ENCODE measurements around the gene SLC26A11. TPM values are rescaled to one million over a fixed set of nuclear protein-coding genes. Genes with fewer than 3 reads are reported as not detected.

The SLC26A11 gene
- total RNA-seq, 4 donors from 2014 or later = 11.3 to 13.8 (median 12.7) TPM

DNA sequence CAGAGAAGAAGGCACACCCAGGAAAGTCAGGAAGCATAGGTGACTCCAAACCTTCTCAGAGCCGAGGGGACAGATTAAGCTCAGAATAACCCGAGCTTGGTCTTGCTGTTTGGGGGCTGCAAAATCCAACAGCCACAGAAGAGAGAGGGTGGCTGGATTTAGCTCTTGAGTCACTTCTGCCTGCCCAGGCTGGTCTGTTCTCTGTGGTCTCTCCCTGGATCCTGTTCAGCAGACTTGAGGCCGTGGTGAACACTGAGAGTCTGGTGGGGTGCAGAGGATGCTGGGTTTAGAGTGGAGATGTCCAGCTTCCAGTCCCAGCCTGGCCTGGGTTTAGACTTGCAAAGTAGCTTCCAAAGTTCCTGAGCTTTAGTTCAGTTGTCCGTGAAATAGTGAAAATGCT, 8.8 kb downstream of the SLC26A11 start:
- TF ChIP-seq EP300 (IDR thresholded peaks at IDR 0.05) (no peak), POLR2AphosphoS5 (IDR thresholded peaks at IDR 0.05) (no peak), POLR2A (IDR thresholded peaks at IDR 0.05; ENCODE audit: low read depth) (no peak)
- TF ChIP-seq, protein P1, sequence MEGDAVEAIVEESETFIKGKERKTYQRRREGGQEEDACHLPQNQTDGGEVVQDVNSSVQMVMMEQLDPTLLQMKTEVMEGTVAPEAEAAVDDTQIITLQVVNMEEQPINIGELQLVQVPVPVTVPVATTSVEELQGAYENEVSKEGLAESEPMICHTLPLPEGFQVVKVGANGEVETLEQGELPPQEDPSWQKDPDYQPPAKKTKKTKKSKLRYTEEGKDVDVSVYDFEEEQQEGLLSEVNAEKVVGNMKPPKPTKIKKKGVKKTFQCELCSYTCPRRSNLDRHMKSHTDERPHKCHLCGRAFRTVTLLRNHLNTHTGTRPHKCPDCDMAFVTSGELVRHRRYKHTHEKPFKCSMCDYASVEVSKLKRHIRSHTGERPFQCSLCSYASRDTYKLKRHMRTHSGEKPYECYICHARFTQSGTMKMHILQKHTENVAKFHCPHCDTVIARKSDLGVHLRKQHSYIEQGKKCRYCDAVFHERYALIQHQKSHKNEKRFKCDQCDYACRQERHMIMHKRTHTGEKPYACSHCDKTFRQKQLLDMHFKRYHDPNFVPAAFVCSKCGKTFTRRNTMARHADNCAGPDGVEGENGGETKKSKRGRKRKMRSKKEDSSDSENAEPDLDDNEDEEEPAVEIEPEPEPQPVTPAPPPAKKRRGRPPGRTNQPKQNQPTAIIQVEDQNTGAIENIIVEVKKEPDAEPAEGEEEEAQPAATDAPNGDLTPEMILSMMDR (IDR thresholded peaks at IDR 0.05) = no peak
- Histone ChIP-seq H3K27ac (replicated peaks in 1 of 4) (no peak overlapping the region), H3K27me3 (no peaks in the 10 kb centered on the region), H3K4me1 (no peaks in the 10 kb centered on the region), H3K36me3 (peaks cover 18 to 92% (median 43%) of the 10 kb centered on the region in 4 donors), H3K4me3 (no peak overlapping the region), H3K9me3 (peaks cover 0 to 20% (median 16%) of the 10 kb centered on the region in 4 donors)
- DNase-seq (ENCODE audit: extremely low spot score) = no peak
- intact Hi-C loops (cut with DNase I) = no loop called here
- 90% methylated on average over 4 of the region's 4 CpGs for WGBS

DNA sequence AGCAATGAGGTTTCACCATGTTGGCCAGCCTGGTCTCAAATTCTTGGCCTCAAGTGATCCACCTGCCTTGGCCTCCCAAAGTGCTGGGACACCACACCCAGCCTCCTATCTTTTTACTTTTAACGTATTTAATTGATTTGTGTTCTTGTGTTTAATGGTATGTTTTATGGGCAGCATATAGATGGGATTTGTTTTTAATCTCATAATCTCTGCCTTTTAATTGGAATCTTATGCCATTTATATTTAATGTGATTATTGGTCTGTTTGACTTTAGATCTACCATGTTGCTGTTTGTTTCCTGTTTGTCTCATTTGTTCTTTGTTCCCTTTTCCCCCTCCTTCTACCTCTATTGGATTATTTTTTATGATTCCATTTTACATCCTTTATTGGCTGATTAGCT, 12.2 kb downstream of the SLC26A11 start:
- WGBS = 100% methylated on average over 1 of the region's 1 CpG
- Histone ChIP-seq H3K4me1 (no peaks in the 10 kb centered on the region), H3K27me3 (no peaks in the 10 kb centered on the region), H3K4me3 (no peak overlapping the region), H3K27ac (replicated peaks in 1 of 4) (no peak overlapping the region), H3K36me3 (peaks cover 17 to 99% (median 61%) of the 10 kb centered on the region in 4 donors), H3K9me3 (peaks cover 0 to 20% (median 16%) of the 10 kb centered on the region in 4 donors)
- no peak for DNase-seq (ENCODE audit: extremely low spot score)
- TF ChIP-seq POLR2A (IDR thresholded peaks at IDR 0.05; ENCODE audit: low read depth) (no peak), EP300 (IDR thresholded peaks at IDR 0.05) (no peak)
- TF ChIP-seq, protein P1 (IDR thresholded peaks at IDR 0.05) = no peak
- intact Hi-C loops (cut with DNase I) = no loop called here

DNA sequence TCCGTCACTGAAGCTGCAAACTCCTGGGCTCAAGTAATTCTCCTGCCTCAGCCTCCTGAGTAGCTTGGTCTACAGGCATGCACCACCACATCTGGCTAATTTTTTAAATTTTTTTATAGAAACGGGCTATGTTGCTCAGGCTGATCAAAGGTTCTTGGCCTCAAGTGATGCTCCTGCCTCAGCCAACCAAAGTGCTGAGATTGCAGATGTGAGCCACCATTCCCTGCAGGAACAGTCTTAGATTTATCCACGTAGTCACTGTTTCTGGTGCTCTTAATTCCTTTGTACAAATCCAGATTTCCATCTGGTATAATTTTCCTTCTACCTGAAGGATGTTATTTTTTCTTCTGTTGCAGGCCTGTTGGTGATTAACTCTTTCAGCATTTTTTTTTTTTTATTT, 13.0 kb downstream of the SLC26A11 start:
- no peaks in the 10 kb centered on the region for H3K27me3 ChIP-seq
- no peak for DNase-seq (ENCODE audit: extremely low spot score)
- peaks cover 24 to 99% (median 62%) of the 10 kb centered on the region in 4 donors for H3K36me3 ChIP-seq
- no peak for TF ChIP-seq EP300 (IDR thresholded peaks at IDR 0.05)
- peaks cover 0 to 20% (median 16%) of the 10 kb centered on the region in 4 donors for H3K9me3 ChIP-seq
- H3K4me3 ChIP-seq = no peak overlapping the region
- H3K4me1 ChIP-seq = no peaks in the 10 kb centered on the region
- intact Hi-C loops (cut with DNase I) = no loop called here
- no peak overlapping the region for H3K27ac ChIP-seq (replicated peaks in 1 of 4)
- WGBS = 97% methylated on average over 3 of the region's 3 CpGs

DNA sequence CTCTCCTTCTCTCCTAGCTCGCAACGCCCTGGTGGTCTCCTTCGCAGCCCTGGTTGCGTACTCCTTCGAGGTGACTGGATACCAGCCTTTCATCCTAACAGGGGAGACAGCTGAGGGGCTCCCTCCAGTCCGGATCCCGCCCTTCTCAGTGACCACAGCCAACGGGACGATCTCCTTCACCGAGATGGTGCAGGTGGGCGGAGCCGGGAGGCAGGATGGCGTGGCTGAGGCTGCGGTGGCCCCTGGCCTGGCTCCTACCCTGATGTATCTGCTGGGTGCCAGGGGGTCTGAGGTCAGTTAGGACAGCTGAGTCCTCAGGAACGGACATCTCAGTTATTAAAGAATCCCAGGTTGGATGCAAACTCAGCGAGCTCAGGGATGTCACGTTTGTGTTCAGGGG, 16.7 kb downstream of the SLC26A11 start:
- H3K4me3 ChIP-seq = no peak overlapping the region
- peaks cover 0 to 20% (median 14%) of the 10 kb centered on the region in 4 donors for H3K9me3 ChIP-seq
- H3K36me3 ChIP-seq = peaks cover 29 to 97% (median 76%) of the 10 kb centered on the region in 4 donors
- H3K4me1 ChIP-seq = no peaks in the 10 kb centered on the region
- intact Hi-C loops (cut with DNase I) = no loop called here
- 96% methylated on average over 7 of the region's 17 CpGs for WGBS
- TF ChIP-seq EP300 (IDR thresholded peaks at IDR 0.05) = no peak
- TF ChIP-seq, protein P1 (IDR thresholded peaks at IDR 0.05) = no peak
- TF ChIP-seq POLR2AphosphoS5 (IDR thresholded peaks at IDR 0.05) = no peak
- TF ChIP-seq POLR2A (IDR thresholded peaks at IDR 0.05; ENCODE audit: low read depth) = no peak
- no peaks in the 10 kb centered on the region for H3K27me3 ChIP-seq
- no peak for DNase-seq (ENCODE audit: extremely low spot score)
- no peak overlapping the region for H3K27ac ChIP-seq (replicated peaks in 1 of 4)

DNA sequence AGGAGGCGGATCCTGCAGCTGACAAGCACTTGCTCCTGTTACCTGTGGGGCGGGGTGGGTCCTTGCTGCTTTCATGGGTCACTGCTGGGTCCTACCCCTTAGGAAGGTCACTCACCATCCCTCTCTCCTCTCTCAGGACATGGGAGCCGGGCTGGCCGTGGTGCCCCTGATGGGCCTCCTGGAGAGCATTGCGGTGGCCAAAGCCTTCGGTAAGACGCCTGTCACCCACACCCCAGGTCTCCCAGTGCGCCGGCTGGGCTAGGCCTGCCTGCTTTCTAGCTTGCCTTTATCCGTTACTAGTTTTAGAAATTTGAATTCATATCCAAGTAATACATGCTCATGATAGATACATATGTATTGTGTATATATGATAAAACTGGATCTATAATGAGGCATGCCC, 17.2 kb downstream of the SLC26A11 start:
- Histone ChIP-seq H3K4me1 (no peaks in the 10 kb centered on the region), H3K36me3 (peaks cover 31 to 97% (median 77%) of the 10 kb centered on the region in 4 donors), H3K27me3 (no peaks in the 10 kb centered on the region), H3K4me3 (no peak overlapping the region), H3K9me3 (peaks cover 0 to 16% (median 10%) of the 10 kb centered on the region in 4 donors), H3K27ac (replicated peaks in 1 of 4) (no peak overlapping the region)
- intact Hi-C loops (cut with DNase I) = no loop called here
- TF ChIP-seq POLR2A (IDR thresholded peaks at IDR 0.05; ENCODE audit: low read depth) = no peak
- TF ChIP-seq, protein P1 (IDR thresholded peaks at IDR 0.05) = no peak
- no peak for TF ChIP-seq POLR2AphosphoS5 (IDR thresholded peaks at IDR 0.05)
- no peak for TF ChIP-seq EP300 (IDR thresholded peaks at IDR 0.05)
- WGBS = 96% methylated on average over 10 of the region's 10 CpGs
- no peak for DNase-seq (ENCODE audit: extremely low spot score)

All from esophagus muscularis mucosa (tissue), 4 donors.